Measurements from ENCODE around the gene GABRP.

The GABRP gene

DNA sequence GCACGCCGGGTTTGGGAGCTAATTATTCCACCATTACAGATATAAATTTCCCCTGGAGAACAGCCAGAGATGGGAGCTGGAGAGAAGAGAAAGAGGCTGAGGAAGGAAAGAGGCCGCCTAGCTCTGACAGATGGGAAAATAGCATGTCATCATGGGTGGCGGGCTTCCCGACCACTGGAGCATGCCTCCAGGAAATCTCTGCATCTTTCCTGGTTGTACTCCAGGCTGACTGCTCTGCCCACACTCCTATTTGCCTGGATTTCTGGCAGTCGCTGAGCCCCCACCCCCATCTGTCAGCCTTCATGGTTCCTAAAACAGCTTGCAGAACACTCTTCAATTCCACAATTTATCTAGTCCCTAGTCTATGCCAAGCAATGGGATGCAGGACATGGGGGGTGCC is 14.3 kb upstream of the GABRP start:
- TF ChIP-seq, protein P1, sequence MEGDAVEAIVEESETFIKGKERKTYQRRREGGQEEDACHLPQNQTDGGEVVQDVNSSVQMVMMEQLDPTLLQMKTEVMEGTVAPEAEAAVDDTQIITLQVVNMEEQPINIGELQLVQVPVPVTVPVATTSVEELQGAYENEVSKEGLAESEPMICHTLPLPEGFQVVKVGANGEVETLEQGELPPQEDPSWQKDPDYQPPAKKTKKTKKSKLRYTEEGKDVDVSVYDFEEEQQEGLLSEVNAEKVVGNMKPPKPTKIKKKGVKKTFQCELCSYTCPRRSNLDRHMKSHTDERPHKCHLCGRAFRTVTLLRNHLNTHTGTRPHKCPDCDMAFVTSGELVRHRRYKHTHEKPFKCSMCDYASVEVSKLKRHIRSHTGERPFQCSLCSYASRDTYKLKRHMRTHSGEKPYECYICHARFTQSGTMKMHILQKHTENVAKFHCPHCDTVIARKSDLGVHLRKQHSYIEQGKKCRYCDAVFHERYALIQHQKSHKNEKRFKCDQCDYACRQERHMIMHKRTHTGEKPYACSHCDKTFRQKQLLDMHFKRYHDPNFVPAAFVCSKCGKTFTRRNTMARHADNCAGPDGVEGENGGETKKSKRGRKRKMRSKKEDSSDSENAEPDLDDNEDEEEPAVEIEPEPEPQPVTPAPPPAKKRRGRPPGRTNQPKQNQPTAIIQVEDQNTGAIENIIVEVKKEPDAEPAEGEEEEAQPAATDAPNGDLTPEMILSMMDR (IDR thresholded peaks at IDR 0.05; ENCODE audit: low read depth, low read length, poor library complexity, severe bottlenecking), result no peak
- no peak for TF ChIP-seq EZH2phosphoT487 (IDR thresholded peaks at IDR 0.05; ENCODE audit: borderline replicate concordance, low read length)
- H3K4me1 ChIP-seq (ENCODE audit: control insufficient read depth, low read length), result no peaks in the 10 kb centered on the region
- no peaks in the 10 kb centered on the region for H3F3A ChIP-seq (ENCODE audit: control insufficient read depth, insufficient read depth)
- no peaks in the 10 kb centered on the region for H3K36me3 ChIP-seq (ENCODE audit: control insufficient read depth, low read length)
- H3K9me2 ChIP-seq (replicated peaks; ENCODE audit: control insufficient read depth, low read length), result no peaks in the 10 kb centered on the region
- no peaks in the 10 kb centered on the region for H4K20me1 ChIP-seq (ENCODE audit: control insufficient read depth, insufficient read depth, low read depth, low read length)
- H3K4me2 ChIP-seq (ENCODE audit: low read length), result no peak overlapping the region
- H3K9me3 ChIP-seq (ENCODE audit: control insufficient read depth, insufficient read depth, low read length), result no peaks in the 10 kb centered on the region
- H3K27me3 ChIP-seq (ENCODE audit: control insufficient read depth, low read length), result no peaks in the 10 kb centered on the region
- H3K79me2 ChIP-seq (ENCODE audit: control insufficient read depth, low read length), result no peaks in the 10 kb centered on the region
- H3K4me3 ChIP-seq (ENCODE audit: low read length), result no peak overlapping the region
- H3K27ac ChIP-seq (ENCODE audit: low read depth, low read length), result no peak overlapping the region

DNA sequence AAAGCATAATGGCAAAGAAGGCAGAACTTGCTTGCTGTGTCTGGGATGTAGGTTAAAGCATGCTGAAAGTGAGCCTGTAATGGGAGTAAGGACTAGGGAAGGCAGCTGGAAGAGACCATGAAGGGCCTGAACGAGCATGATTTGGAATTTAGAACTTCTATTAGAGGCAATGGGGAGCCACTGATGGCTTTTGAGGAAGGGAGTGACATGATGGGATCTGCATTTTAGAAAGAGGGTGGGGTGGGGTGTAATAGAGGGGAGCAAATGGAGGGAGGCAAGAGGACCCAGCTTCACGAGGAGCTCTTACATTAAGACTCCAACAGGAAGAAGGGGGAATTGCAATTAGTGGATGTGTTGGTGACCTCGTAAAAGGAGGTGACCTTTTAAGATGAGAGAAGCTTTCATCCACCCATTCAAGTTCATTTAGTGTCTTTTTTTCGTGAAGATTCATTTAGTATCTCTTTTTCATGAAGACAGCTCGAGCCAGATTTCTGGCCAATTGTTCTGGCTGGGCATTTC is 13.6 kb upstream of the GABRP start:
- no peaks in the 10 kb centered on the region for H3F3A ChIP-seq (ENCODE audit: control insufficient read depth, insufficient read depth)
- H3K4me2 ChIP-seq (ENCODE audit: low read length), result no peak overlapping the region

GRCh38 chr5:170771496-170771895 is 12.0 kb upstream of the GABRP start:
- no peak overlapping the region for H3K4me2 ChIP-seq (ENCODE audit: low read length)
- no peaks in the 10 kb centered on the region for H3K27me3 ChIP-seq (ENCODE audit: control insufficient read depth, low read length)
- no peaks in the 10 kb centered on the region for H3K9me3 ChIP-seq (ENCODE audit: control insufficient read depth, insufficient read depth, low read length)
- no peaks in the 10 kb centered on the region for H3K36me3 ChIP-seq (ENCODE audit: control insufficient read depth, low read length)
- H3F3A ChIP-seq (ENCODE audit: control insufficient read depth, insufficient read depth), result no peaks in the 10 kb centered on the region
- H3K79me2 ChIP-seq (ENCODE audit: control insufficient read depth, low read length), result no peaks in the 10 kb centered on the region
- no peak overlapping the region for H3K27ac ChIP-seq (ENCODE audit: low read depth, low read length)
- H3K4me1 ChIP-seq (ENCODE audit: control insufficient read depth, low read length), result no peaks in the 10 kb centered on the region
- TF ChIP-seq EZH2phosphoT487 (IDR thresholded peaks at IDR 0.05; ENCODE audit: borderline replicate concordance, low read length), result no peak
- TF ChIP-seq, protein P1 (IDR thresholded peaks at IDR 0.05; ENCODE audit: low read depth, low read length, poor library complexity, severe bottlenecking), result no peak
- H4K20me1 ChIP-seq (ENCODE audit: control insufficient read depth, insufficient read depth, low read depth, low read length), result no peaks in the 10 kb centered on the region
- H3K4me3 ChIP-seq (ENCODE audit: low read length), result no peak overlapping the region
- no peaks in the 10 kb centered on the region for H3K9me2 ChIP-seq (replicated peaks; ENCODE audit: control insufficient read depth, low read length)

More for the DNA sequence above, 13.6 kb upstream of the GABRP start:
- Histone ChIP-seq H3K27me3 (ENCODE audit: control insufficient read depth, low read length) (no peaks in the 10 kb centered on the region), H3K36me3 (ENCODE audit: control insufficient read depth, low read length) (no peaks in the 10 kb centered on the region), H3K4me1 (ENCODE audit: control insufficient read depth, low read length) (no peaks in the 10 kb centered on the region), H3K4me3 (ENCODE audit: low read length) (no peak overlapping the region), H4K20me1 (ENCODE audit: control insufficient read depth, insufficient read depth, low read depth, low read length) (no peaks in the 10 kb centered on the region), H3K9me2 (replicated peaks; ENCODE audit: control insufficient read depth, low read length) (no peaks in the 10 kb centered on the region), H3K79me2 (ENCODE audit: control insufficient read depth, low read length) (no peaks in the 10 kb centered on the region), H3K9me3 (ENCODE audit: control insufficient read depth, insufficient read depth, low read length) (no peaks in the 10 kb centered on the region), H3K27ac (ENCODE audit: low read depth, low read length) (no peak overlapping the region)
- no peak for TF ChIP-seq EZH2phosphoT487 (IDR thresholded peaks at IDR 0.05; ENCODE audit: borderline replicate concordance, low read length)
- TF ChIP-seq, protein P1 (IDR thresholded peaks at IDR 0.05; ENCODE audit: low read depth, low read length, poor library complexity, severe bottlenecking), result no peak

Data from DOHH2 (cell line).